AG04450 (cell line): ENCODE results near the gene PLEKHS1. TPM values are rescaled to one million over a fixed set of nuclear protein-coding genes. Genes with fewer than 3 reads are reported as not detected.

Experiments
- CTCF ChIA-PET: fragments of 300-600, 350-600 bp; formaldehyde crosslinking; extraction: SDS; loops from one replicate; lab custom pipeline; 2022; ENCODE audit warnings: antibody characterized with exemption, inconsistent platforms; lab: Charles Lee
- POLR2A ChIA-PET: fragments of 350-600 bp; formaldehyde crosslinking; extraction: SDS; loops from one replicate; lab custom pipeline; 2021; ENCODE audit warnings: antibody characterized with exemption, inconsistent platforms; lab: Yijun Ruan, JAX
- DNase-seq: peaks from one replicate; pipeline ENCODE4 v3.0.0-alpha.2; 2011; ENCODE audit warnings: low read depth, low spot score
- H3K27ac ChIP-seq: one replicate; pipeline ENCODE4 v1.5.1; 2012; ENCODE audit warnings: low read depth, low read length, control low read depth
- H3K27me3 ChIP-seq: one replicate; pipeline ENCODE4 v1.6.0; 2012; ENCODE audit warnings: low read length; ENCODE audit not compliant: control insufficient read depth, insufficient read depth
- H3K4me3 ChIP-seq: 2 replicates; pipeline ENCODE4 v1.5.1; 2011; ENCODE audit warnings: mild to moderate bottlenecking, low read depth, low read length, control low read depth
- H3K9me3 ChIP-seq: 2 replicates; pipeline ENCODE4 v1.5.1; 2012; ENCODE audit warnings: low read length; ENCODE audit not compliant: control insufficient read depth, insufficient read depth
- polyA plus RNA-seq: library from polyadenylated mRNA; depleted of rRNA; stranded (reverse); fragments of >200 nt; gene quantifications from 2 replicates; pipeline ENCODE4 v1.2.3, GENCODE V29; 2011
- TF ChIP-seq, protein P1 (sequence below): IDR thresholded peaks from 2 replicates; pipeline ENCODE4 v1.5.1; 2011; ENCODE audit warnings: low read depth, low read length, control low read depth, inconsistent platforms

PLEKHS1 gene
- polyA plus RNA-seq, 1 experiment = not detected

DNA sequence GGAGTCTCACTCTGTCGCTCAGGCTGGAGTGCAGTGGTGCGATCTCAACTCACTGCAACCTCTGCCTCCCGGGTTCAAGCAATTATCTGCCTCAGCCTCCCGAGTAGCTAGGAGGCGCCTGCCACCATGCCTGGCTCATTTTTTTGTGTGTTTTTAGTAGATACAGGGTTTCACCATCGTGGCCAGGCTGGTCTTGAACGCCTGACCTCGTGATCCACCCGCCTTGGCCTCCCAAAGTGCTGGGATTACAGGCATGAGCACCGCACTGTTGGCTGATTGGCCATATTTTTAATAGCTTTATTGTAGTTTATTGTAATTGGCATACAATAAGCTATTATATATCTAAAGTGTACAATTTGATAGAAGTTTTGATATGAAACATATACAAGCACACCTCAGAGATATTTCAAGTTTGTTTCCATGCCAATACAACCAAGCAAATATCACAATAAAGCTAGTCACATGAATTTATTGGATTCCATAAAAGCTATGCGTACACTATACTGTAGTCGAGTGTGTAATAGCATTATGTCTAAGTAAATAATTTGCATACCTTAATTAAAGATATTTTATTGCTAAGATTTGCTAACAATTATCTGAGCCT, 5.6 kb downstream of the PLEKHS1 start:
- TF ChIP-seq, protein P1, sequence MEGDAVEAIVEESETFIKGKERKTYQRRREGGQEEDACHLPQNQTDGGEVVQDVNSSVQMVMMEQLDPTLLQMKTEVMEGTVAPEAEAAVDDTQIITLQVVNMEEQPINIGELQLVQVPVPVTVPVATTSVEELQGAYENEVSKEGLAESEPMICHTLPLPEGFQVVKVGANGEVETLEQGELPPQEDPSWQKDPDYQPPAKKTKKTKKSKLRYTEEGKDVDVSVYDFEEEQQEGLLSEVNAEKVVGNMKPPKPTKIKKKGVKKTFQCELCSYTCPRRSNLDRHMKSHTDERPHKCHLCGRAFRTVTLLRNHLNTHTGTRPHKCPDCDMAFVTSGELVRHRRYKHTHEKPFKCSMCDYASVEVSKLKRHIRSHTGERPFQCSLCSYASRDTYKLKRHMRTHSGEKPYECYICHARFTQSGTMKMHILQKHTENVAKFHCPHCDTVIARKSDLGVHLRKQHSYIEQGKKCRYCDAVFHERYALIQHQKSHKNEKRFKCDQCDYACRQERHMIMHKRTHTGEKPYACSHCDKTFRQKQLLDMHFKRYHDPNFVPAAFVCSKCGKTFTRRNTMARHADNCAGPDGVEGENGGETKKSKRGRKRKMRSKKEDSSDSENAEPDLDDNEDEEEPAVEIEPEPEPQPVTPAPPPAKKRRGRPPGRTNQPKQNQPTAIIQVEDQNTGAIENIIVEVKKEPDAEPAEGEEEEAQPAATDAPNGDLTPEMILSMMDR = no peak
- H3K27me3 ChIP-seq = no peaks in the 10 kb centered on the region
- no peak for DNase-seq
- POLR2A ChIA-PET = no interaction called here
- no peak overlapping the region for H3K27ac ChIP-seq
- CTCF ChIA-PET = no interaction called here
- no peak overlapping the region for H3K4me3 ChIP-seq
- no peaks in the 10 kb centered on the region for H3K9me3 ChIP-seq

DNA sequence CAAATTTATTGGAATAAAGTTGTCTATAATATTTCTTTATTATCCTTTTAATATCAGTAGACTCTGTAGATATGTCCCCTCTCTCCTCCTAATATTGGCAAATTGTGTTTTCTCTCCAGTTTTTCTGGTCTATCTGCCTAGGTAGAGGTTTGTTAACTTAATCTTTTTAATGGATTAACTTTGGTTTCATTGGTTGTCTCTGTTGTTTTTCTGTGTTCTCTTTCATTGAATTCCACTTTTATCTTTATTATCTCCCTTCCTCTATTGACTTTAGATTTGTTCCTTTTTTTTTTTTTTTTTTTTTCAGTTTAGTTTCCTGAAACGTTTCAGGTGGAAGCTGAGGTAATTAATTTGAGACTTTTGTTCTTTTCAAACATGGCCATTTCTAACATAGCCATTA, 10.6 kb downstream of the PLEKHS1 start:
- DNase-seq = no peak
- Histone ChIP-seq H3K9me3 (no peaks in the 10 kb centered on the region), H3K4me3 (no peak overlapping the region), H3K27me3 (no peaks in the 10 kb centered on the region), H3K27ac (no peak overlapping the region)
- ChIA-PET CTCF (no interaction called here), POLR2A (no interaction called here)
- TF ChIP-seq, protein P1 = no peak

DNA sequence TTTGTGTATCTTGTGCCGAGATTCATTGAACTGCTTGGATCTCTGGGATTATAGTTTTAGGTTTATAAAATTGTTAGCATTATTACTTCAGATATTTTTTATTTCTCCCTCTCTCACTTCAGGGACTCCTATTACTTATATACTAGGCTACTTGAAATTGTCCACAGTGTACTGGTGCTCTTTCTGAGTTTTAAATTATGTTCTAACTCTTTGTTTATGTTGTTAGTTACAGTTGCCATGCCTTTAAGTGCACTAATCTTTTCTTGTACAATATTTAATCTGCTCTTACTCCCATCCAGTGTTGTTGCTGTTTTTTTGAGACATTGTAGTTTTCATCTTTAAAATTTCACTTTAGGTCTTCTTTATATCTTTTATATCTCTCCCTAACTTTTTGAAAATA, 13.1 kb downstream of the PLEKHS1 start:
- H3K27ac ChIP-seq = no peak overlapping the region
- peaks cover under 1% of the 10 kb centered on the region for H3K27me3 ChIP-seq
- DNase-seq = no peak
- POLR2A ChIA-PET = no interaction called here
- CTCF ChIA-PET = no interaction called here
- H3K4me3 ChIP-seq = no peak overlapping the region
- no peaks in the 10 kb centered on the region for H3K9me3 ChIP-seq
- TF ChIP-seq, protein P1 = no peak

DNA sequence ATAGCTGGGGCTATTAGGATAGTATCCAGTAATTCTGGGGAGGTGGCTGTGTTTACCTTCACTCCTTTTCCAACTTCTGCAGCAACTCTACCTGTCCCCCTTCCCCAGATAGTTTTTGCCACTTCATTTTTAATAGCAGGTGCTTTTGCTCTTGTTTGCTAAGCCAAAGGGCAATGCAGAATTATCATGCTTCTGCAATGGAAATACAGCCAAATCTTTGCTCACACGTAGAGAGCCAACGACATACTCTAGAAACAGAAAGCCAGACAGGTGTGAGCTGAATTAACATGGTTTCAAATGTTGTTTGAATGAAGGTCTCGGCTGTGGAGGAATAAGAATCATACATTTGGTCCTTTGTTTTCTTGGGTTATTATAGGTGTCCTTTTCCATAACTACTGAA, 14.4 kb downstream of the PLEKHS1 start:
- ChIA-PET CTCF (no interaction called here), POLR2A (no interaction called here)
- Histone ChIP-seq H3K4me3 (no peak overlapping the region), H3K27ac (no peak overlapping the region), H3K9me3 (no peaks in the 10 kb centered on the region), H3K27me3 (peaks cover 8% of the 10 kb centered on the region)
- no peak for DNase-seq
- TF ChIP-seq, protein P1 = no peak

DNA sequence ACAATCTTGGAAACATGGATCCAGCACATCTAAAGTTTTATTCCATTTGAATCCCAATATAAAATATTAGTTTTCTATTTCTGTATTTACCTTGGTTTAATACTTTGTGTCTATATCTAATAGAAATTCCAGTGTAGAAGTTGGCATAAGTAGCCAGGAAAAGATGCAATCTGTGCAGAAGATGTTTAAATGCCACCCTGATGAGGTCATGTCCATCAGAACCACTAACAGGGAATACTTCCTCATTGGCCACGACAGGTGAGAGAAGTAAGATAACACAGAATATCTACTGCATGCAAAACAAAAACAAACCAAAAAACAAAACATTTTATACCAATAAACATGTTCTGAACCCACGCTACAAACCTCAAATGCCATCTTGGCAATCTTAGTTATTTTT, 15.7 kb downstream of the PLEKHS1 start:
- no peak for DNase-seq
- ChIA-PET POLR2A (no interaction called here), CTCF (no interaction called here)
- Histone ChIP-seq H3K9me3 (no peaks in the 10 kb centered on the region), H3K4me3 (no peak overlapping the region), H3K27ac (no peak overlapping the region), H3K27me3 (peaks cover 9% of the 10 kb centered on the region)
- TF ChIP-seq, protein P1 = no peak
